Activated CD8-positive, alpha-beta memory T cell treated with anti-CD3 and anti-CD28 coated beads, Interleukin-2, amount 10 ng/mL, durations not matched to agents 7 days and 5 days (primary cell): Measurements from ENCODE around the gene USP8. TPM values are rescaled to one million over a fixed set of nuclear protein-coding genes. Genes with fewer than 3 reads are reported as not detected.
A peak's percentile ranks its signal among the peaks of the same experiment; 100 is the strongest.
"Not testable (repeated sequence)": the region's sequence is repeated elsewhere in the genome, so short reads cannot be mapped to it uniquely, and the experiment has no call there.

Source experiments
- ATAC-seq: fragments of 150-1000 bp; cut with Tn5 transposase; one replicate; pipeline ENCODE4 v1.10.0; 2021; ENCODE audit warnings: moderate library complexity
- CTCF ChIA-PET: fragments of 350-600 bp; sonication (Branson Sonifier 250); formaldehyde crosslinking; loops from one replicate; lab custom pipeline; 2021; ENCODE audit warnings: antibody characterized with exemption; lab: Charles Lee
- DNase-seq: peaks from one replicate; pipeline ENCODE4 v3.0.0-alpha.2; 2020
- H3K27ac Mint-ChIP-seq: one replicate; pipeline ENCODE4 v1.8.0; 2021; ENCODE audit warnings: mild to moderate bottlenecking, mixed read lengths
- H3K27me3 Mint-ChIP-seq: one replicate; pipeline ENCODE4 v1.8.0; 2021; ENCODE audit warnings: mixed read lengths
- H3K36me3 Mint-ChIP-seq: one replicate; pipeline ENCODE4 v1.8.0; 2021; ENCODE audit warnings: mild to moderate bottlenecking, mixed read lengths
- H3K4me1 Mint-ChIP-seq: one replicate; pipeline ENCODE4 v1.8.0; 2021; ENCODE audit warnings: mixed read lengths
- H3K4me3 Mint-ChIP-seq: one replicate; pipeline ENCODE4 v1.8.0; 2021; ENCODE audit warnings: mild to moderate bottlenecking, moderate library complexity, mixed read lengths
- H3K9me3 Mint-ChIP-seq: one replicate; pipeline ENCODE4 v1.8.0; 2022; ENCODE audit warnings: low read depth, mixed read lengths
- total RNA-seq, 2 experiments: library from RNA; stranded (reverse); gene quantifications; one replicate each; pipeline ENCODE4 v1.2.3, GENCODE V29; 2021

The USP8 gene
- total RNA-seq, 2 experiments from 2014 or later = 54.1 to 58.2 TPM

DNA sequence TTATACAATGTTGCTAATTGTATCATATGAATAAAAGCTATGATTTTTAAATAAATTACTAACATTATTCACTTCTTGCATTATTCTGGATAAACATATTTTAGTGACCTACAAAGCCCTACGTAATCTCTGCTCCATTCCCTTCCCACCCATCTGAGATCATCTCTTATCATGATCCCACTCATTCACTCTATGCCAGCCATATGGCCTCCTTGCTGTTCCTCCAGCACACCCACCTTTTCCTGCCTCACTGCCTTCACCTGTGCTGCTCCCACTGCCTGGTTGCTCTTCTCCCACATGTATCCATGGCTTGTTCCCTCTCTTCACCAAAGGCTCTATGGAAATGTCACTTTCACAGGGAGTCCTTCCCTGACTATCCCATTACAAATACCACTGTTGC, 7.3 kb upstream of the USP8 start:
- no peaks in the 10 kb centered on the region for H3K9me3 Mint-ChIP-seq
- DNase-seq = no peak
- peaks cover 1% of the 10 kb centered on the region for H3K36me3 Mint-ChIP-seq
- CTCF ChIA-PET = no interaction called here
- no peak for ATAC-seq
- H3K27ac Mint-ChIP-seq = no peak overlapping the region
- H3K4me3 Mint-ChIP-seq = no peak overlapping the region
- peaks cover 3% of the 10 kb centered on the region for H3K27me3 Mint-ChIP-seq
- H3K4me1 Mint-ChIP-seq = no peaks in the 10 kb centered on the region

- Mint-ChIP-seq H3K4me3 (no peak overlapping the region), H3K36me3 (peaks cover 1% of the 10 kb centered on the region), H3K9me3 (no peaks in the 10 kb centered on the region), H3K27ac (no peak overlapping the region), H3K4me1 (no peaks in the 10 kb centered on the region), H3K27me3 (peaks cover 3% of the 10 kb centered on the region)
- CTCF ChIA-PET = interaction anchor here (1.4 kb wide), 1 partner anchor 102 kb away, joined by 3 read pairs; no protein-coding TSS in a partner anchor
- no peak for ATAC-seq
- no peak for DNase-seq
Measured at GRCh38 chr15:50418041-50418583, 6.1 kb upstream of the USP8 start.

GRCh38 chr15:50425219-50425618, 1.0 kb downstream of the USP8 start:
- H3K4me1 Mint-ChIP-seq = peaks cover 34% of the 10 kb centered on the region

GRCh38 chr15:50425678-50426246, 1.6 kb downstream of the USP8 start:
- H3K9me3 Mint-ChIP-seq, H3K27me3 Mint-ChIP-seq, H3K27ac Mint-ChIP-seq, DNase-seq, CTCF ChIA-PET, ATAC-seq: not testable (repeated sequence)
- H3K4me1 Mint-ChIP-seq = peaks cover 34% of the 10 kb centered on the region
- H3K4me3 Mint-ChIP-seq = peak overlapping the region; percentile 96
- H3K36me3 Mint-ChIP-seq = peaks cover 14% of the 10 kb centered on the region

More at GRCh38 chr15:50425219-50425618, 1.0 kb downstream of the USP8 start:
- H3K27me3 Mint-ChIP-seq = no peaks in the 10 kb centered on the region
- H3K4me3 Mint-ChIP-seq = peak overlapping the region; percentile 96
- H3K27ac Mint-ChIP-seq = peak overlapping the region; percentile 93
- H3K36me3 Mint-ChIP-seq = peaks cover 14% of the 10 kb centered on the region
- DNase-seq (no peak), ATAC-seq (no peak)
- CTCF ChIA-PET = interaction anchor here (0.8 to 1.3 kb wide), 6 partner anchors 65 to 243 kb away, joined by 3 to 7 read pairs (median 4); partner anchors contain the start of genes GABPB1 and SLC27A2
- no peaks in the 10 kb centered on the region for H3K9me3 Mint-ChIP-seq

- no peak overlapping the region for H3K27ac Mint-ChIP-seq
- H3K27me3 Mint-ChIP-seq = no peaks in the 10 kb centered on the region
- peak overlapping the region; percentile 21 for H3K4me3 Mint-ChIP-seq
- CTCF ChIA-PET = no interaction called here
- no peak for DNase-seq
- H3K36me3 Mint-ChIP-seq = peaks cover 14% of the 10 kb centered on the region
- H3K4me1 Mint-ChIP-seq = peaks cover 36% of the 10 kb centered on the region
- no peaks in the 10 kb centered on the region for H3K9me3 Mint-ChIP-seq
- no peak for ATAC-seq
Measured at GRCh38 chr15:50426428-50426827, 2.2 kb downstream of the USP8 start.

DNA sequence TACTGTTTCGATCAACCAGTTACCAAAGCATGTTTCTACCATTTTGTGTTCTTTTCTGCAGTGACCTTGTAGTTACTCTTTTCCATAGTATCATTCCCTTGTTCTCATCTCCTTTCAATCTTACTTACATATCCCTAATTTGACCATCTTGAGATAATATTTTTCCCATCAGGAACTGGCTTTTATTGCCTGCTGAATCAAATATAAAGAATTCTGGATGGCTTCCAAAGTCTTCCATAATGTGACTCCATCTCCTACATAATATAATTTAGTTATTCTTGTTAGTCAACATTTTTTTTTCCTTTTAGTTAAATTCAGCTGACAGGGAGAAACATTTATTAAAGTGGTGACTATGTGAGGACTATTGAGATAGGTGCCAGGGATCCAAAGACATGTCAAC, 7.0 kb downstream of the USP8 start:
- CTCF ChIA-PET = no interaction called here
- H3K27me3 Mint-ChIP-seq = no peaks in the 10 kb centered on the region

GRCh38 chr15:50432230-50432629, 8.0 kb downstream of the USP8 start:
- Mint-ChIP-seq H3K4me3 (no peak overlapping the region), H3K27me3 (no peaks in the 10 kb centered on the region), H3K36me3 (peaks cover 30% of the 10 kb centered on the region), H3K27ac (no peak overlapping the region), H3K4me1 (peaks cover 30% of the 10 kb centered on the region), H3K9me3 (no peaks in the 10 kb centered on the region)
- DNase-seq (no peak), ATAC-seq (no peak)
- CTCF ChIA-PET = no interaction called here

More for the DNA sequence above, 7.0 kb downstream of the USP8 start:
- Mint-ChIP-seq H3K9me3 (no peaks in the 10 kb centered on the region), H3K27ac (no peak overlapping the region), H3K4me3 (no peak overlapping the region), H3K36me3 (peaks cover 35% of the 10 kb centered on the region), H3K4me1 (peaks cover 37% of the 10 kb centered on the region)
- DNase-seq (no peak), ATAC-seq (no peak)

- CTCF ChIA-PET = no interaction called here
- DNase-seq = no peak
- H3K27me3 Mint-ChIP-seq = no peaks in the 10 kb centered on the region
- no peaks in the 10 kb centered on the region for H3K9me3 Mint-ChIP-seq
- peaks cover 19% of the 10 kb centered on the region for H3K4me1 Mint-ChIP-seq
- no peak overlapping the region for H3K4me3 Mint-ChIP-seq
- no peak overlapping the region for H3K27ac Mint-ChIP-seq
- ATAC-seq = no peak
- H3K36me3 Mint-ChIP-seq = peaks cover 39% of the 10 kb centered on the region
Measured at GRCh38 chr15:50435772-50436171, 11.6 kb downstream of the USP8 start.

GRCh38 chr15:50438251-50438650, 14.0 kb downstream of the USP8 start:
- Mint-ChIP-seq H3K4me3 (no peak overlapping the region), H3K27me3 (no peaks in the 10 kb centered on the region), H3K27ac (no peak overlapping the region), H3K36me3 (peaks cover 36% of the 10 kb centered on the region), H3K4me1 (peaks cover 10% of the 10 kb centered on the region), H3K9me3 (no peaks in the 10 kb centered on the region)
- no peak for DNase-seq
- ATAC-seq = no peak
- CTCF ChIA-PET = no interaction called here

DNA sequence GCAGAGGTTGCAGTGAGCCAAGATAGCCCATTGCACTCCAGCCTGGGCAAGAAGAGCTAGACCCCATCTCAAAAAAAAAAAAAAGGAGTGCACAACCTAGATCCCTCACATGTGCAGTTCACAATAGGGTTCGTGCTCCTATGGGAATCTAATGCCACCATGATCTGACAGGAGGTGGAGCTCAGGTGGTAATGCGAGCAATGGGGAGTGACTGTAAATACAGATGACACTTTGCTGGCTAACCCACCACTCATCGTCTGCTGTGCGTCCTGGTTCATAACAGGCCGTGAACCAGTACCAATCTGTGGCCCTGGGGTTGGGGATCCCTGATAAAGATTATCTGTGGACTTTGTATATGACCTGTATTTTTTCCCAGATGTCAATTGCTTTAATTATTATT, 16.7 kb downstream of the USP8 start:
- Mint-ChIP-seq H3K4me1 (peaks cover 7% of the 10 kb centered on the region), H3K36me3 (peaks cover 39% of the 10 kb centered on the region), H3K27me3 (no peaks in the 10 kb centered on the region), H3K27ac (no peak overlapping the region), H3K4me3 (no peak overlapping the region), H3K9me3 (no peaks in the 10 kb centered on the region)
- ATAC-seq (no peak), DNase-seq (no peak)
- CTCF ChIA-PET = no interaction called here

GRCh38 chr15:50452927-50453326, 28.7 kb downstream of the USP8 start:
- Mint-ChIP-seq H3K27ac (no peak overlapping the region), H3K27me3 (no peaks in the 10 kb centered on the region), H3K4me1 (no peaks in the 10 kb centered on the region), H3K9me3 (no peaks in the 10 kb centered on the region), H3K36me3 (peaks cover 29% of the 10 kb centered on the region), H3K4me3 (no peak overlapping the region)
- no peak for DNase-seq
- CTCF ChIA-PET = no interaction called here
- ATAC-seq = no peak

DNA sequence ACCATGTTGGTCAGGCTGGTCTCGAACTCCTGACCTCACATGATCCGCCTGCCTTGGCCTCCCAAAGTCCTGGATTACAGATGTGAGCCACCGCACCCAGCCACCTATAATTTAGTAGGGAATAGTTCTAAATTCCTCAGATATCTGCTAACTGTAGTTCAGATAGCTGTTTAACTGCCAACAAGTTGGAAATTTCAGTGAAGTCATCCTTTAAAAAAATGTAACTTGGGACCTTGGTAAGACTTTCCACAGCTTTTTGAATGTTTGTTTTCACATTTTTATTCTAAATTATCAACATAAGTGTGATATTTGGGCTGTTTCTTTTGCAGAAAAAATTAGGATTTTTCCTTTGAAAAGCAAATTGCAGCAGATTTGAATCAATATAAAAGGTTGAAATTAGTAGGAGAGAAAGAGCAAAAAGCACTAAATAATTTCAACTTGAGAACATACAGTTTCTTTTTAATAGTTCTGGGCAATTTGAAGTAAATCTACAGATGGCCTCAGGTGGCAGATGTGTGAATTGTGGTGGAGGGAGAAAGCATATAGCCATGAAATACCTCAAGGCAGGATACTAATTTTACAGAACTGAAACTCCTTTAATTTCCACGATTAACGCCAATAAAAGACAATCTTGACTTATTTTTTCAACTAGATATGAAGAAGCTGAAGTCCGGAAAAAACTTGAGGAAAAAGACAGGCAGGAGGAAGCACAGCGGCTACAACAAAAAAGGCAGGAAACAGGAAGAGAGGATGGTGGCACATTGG, 34.3 kb downstream of the USP8 start:
- CTCF ChIA-PET = no interaction called here
- no peaks in the 10 kb centered on the region for H3K27me3 Mint-ChIP-seq
- no peak overlapping the region for H3K4me3 Mint-ChIP-seq
- H3K36me3 Mint-ChIP-seq = peaks cover 30% of the 10 kb centered on the region
- H3K9me3 Mint-ChIP-seq = no peaks in the 10 kb centered on the region
- DNase-seq (no peak), ATAC-seq (no peak)
- H3K27ac Mint-ChIP-seq = peak overlapping the region; percentile 8
- H3K4me1 Mint-ChIP-seq = peaks cover 7% of the 10 kb centered on the region

DNA sequence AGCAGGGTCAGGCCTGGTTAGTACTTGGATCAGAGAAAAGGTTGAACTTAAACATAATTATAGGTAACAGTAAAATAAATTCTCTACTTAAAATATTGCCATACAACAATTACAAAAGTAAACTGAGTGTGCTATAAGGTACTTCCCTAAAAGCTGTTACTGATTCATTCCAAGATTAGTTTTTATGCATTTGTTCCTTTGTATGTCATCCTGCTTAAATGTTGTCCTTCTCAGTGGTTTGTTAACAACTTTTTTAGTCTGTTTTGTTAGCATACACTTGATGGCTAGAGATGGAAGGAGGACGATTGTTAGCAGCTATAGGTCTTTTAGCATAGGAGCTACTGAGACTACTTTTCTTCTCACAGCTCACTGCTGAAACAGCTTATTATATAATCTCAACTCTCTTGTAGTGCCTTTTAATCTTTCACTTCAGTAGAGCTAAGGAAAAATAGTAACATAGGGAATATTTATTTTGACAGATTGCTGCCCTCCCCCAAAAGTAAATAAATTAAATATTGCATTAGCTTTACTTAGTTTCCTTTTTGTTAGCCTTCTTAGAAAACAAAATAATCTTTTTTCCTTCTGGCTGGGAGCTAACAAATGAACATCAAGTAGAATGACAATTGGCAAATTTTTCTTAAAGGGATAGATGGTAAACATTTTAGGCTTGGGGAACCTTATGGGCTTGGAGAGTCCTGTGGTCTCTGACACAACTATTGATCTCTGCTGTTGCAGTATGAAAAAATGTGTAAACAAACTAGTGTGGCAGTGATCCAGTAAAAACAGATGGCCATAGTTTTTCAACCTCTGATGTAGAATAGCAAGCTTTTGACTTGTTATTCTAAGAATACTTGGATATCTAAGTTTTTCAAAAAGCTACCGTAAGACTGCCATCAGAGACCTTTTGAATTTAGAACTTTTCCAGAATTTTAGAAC, 39.5 kb downstream of the USP8 start:
- CTCF ChIA-PET = no interaction called here
- H3K4me3 Mint-ChIP-seq = no peak overlapping the region
- H3K27me3 Mint-ChIP-seq = no peaks in the 10 kb centered on the region
- no peaks in the 10 kb centered on the region for H3K9me3 Mint-ChIP-seq
- DNase-seq (no peak), ATAC-seq (no peak)
- H3K36me3 Mint-ChIP-seq = peaks cover 28% of the 10 kb centered on the region
- no peak overlapping the region for H3K27ac Mint-ChIP-seq
- H3K4me1 Mint-ChIP-seq = peaks cover 12% of the 10 kb centered on the region
